ENCODE data around the gene SPATA4. TPM values are rescaled to one million over a fixed set of nuclear protein-coding genes. Genes with fewer than 3 reads are reported as not detected.

The SPATA4 gene
- total and polyA plus RNA-seq, 9 of the 15 experiments (the other 6 are each of a cell fraction or from before 2014, with no cell fraction given) = not detected

DNA sequence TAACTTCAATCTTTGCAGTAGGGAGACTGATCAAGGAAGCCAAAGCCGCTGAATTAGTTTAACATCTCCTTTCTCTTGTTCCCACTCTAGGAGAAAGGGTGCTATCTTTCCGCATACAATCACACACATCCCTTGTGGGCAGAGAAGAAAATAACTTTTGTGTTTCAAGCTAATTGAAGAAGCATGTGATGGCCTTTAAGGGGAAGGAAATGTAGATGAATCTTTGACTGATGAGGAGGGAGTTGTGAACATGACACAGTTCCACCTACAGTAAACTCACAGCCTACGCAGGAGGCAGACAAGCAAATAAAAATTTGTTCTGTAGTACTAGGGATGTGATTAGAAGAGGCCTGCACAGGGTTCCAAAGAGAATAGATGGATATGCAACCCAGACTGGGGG is 14.7 kb upstream of the SPATA4 start:
- peaks cover 0 to 8% of the 10 kb centered on the region in 2 experiments; a peak in 2 of 5 replicates for H3K27me3 ChIP-seq (ENCODE audit: control insufficient read depth in 2 of 2, insufficient read depth in 2 of 2, low read length in 2 of 2)
- 0 out of 2 replicates have a peak, but pooled peaks cover 2% of the 10 kb centered on the region for H4K20me1 ChIP-seq (replicated peaks; ENCODE audit: control insufficient read depth, insufficient read depth, low read length)
- H2AFZ ChIP-seq (ENCODE audit: low read depth, low read length) = no peak overlapping the region
- intact Hi-C loops (cut with micrococcal nuclease) (no loop called here), in situ Hi-C loops (cut with MboI) (no loop called here)
- no peak for FAIRE-seq
- no peak overlapping the region for H3K4me3 ChIP-seq
- H3K27ac ChIP-seq (ENCODE audit: extremely low read depth, low read depth, low read length) = no peak overlapping the region
- no peaks in the 10 kb centered on the region for H3K9me3 ChIP-seq (replicated peaks; ENCODE audit: control insufficient read depth, insufficient read depth, low read depth, low read length)
- H3K9ac ChIP-seq (ENCODE audit: insufficient read depth in 1 of 2, low read depth in 2 of 2, low read length in 2 of 2) = no peak overlapping the region
- BruUV-seq (replicated peaks) = no TSS peak
- ChIA-PET CTCF (ENCODE audit: low intra/inter-chr PET ratio) (no interaction called here), POLR2A (no interaction called here)
- no peaks in the 10 kb centered on the region for H3K4me1 ChIP-seq (replicated peaks in 1 of 2; ENCODE audit: control insufficient read depth in 2 of 2, insufficient read depth in 2 of 2, low read length in 2 of 2)
- no peaks in the 10 kb centered on the region for H3K36me3 ChIP-seq (ENCODE audit: control insufficient read depth, insufficient read depth, low read length)
- ATAC-seq = no peak
- no peak for DNase-seq (ENCODE audit: extremely low read depth in 1 of 4, low spot score in 3 of 4)
- no peak for TF ChIP-seq TRIM24 (IDR thresholded peaks at IDR 0.05)
- TF ChIP-seq, protein P1, sequence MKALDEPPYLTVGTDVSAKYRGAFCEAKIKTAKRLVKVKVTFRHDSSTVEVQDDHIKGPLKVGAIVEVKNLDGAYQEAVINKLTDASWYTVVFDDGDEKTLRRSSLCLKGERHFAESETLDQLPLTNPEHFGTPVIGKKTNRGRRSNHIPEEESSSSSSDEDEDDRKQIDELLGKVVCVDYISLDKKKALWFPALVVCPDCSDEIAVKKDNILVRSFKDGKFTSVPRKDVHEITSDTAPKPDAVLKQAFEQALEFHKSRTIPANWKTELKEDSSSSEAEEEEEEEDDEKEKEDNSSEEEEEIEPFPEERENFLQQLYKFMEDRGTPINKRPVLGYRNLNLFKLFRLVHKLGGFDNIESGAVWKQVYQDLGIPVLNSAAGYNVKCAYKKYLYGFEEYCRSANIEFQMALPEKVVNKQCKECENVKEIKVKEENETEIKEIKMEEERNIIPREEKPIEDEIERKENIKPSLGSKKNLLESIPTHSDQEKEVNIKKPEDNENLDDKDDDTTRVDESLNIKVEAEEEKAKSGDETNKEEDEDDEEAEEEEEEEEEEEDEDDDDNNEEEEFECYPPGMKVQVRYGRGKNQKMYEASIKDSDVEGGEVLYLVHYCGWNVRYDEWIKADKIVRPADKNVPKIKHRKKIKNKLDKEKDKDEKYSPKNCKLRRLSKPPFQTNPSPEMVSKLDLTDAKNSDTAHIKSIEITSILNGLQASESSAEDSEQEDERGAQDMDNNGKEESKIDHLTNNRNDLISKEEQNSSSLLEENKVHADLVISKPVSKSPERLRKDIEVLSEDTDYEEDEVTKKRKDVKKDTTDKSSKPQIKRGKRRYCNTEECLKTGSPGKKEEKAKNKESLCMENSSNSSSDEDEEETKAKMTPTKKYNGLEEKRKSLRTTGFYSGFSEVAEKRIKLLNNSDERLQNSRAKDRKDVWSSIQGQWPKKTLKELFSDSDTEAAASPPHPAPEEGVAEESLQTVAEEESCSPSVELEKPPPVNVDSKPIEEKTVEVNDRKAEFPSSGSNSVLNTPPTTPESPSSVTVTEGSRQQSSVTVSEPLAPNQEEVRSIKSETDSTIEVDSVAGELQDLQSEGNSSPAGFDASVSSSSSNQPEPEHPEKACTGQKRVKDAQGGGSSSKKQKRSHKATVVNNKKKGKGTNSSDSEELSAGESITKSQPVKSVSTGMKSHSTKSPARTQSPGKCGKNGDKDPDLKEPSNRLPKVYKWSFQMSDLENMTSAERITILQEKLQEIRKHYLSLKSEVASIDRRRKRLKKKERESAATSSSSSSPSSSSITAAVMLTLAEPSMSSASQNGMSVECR (CRISPR knock-in tag; IDR thresholded peaks at IDR 0.05) = no peak
- no peak for TF ChIP-seq MEF2D (tag; conservative IDR thresholded peaks at IDR 0.05; ENCODE audit: low read depth)
- no peak for TF ChIP-seq ARID3B (CRISPR knock-in tag; IDR thresholded peaks at IDR 0.05; ENCODE audit: borderline replicate concordance)
- TF ChIP-seq FOXK2 (conservative IDR thresholded peaks at IDR 0.05 in 1 of 2, IDR thresholded peaks at IDR 0.05 in 1 of 2; ENCODE audit: low read depth in 2 of 2) = no peak
- no peak for TF ChIP-seq CTBP1 (IDR thresholded peaks at IDR 0.05; ENCODE audit: borderline replicate concordance)
- TF ChIP-seq POLR2B (IDR thresholded peaks at IDR 0.05; ENCODE audit: low read depth, partially characterized antibody) = no peak
- no peak for TF ChIP-seq MECOM (CRISPR knock-in tag; IDR thresholded peaks at IDR 0.05)
- TF ChIP-seq C11orf30 (IDR thresholded peaks at IDR 0.05; ENCODE audit: low read depth) = no peak
- TF ChIP-seq ZNF165 (CRISPR knock-in tag; IDR thresholded peaks at IDR 0.05; ENCODE audit: borderline replicate concordance) = no peak
- 0% methylated on average over 3 of the region's 3 CpGs for WGBS (ENCODE audit: insufficient coverage, low coverage, missing lambda C conversion rate)
- no peak overlapping the region for H3K4me2 ChIP-seq (ENCODE audit: insufficient read depth, low read length)
- H3K79me2 ChIP-seq (ENCODE audit: control insufficient read depth, insufficient read depth, low read length) = no peaks in the 10 kb centered on the region
- no peaks in the 10 kb centered on the region for H3K9me1 ChIP-seq (ENCODE audit: control insufficient read depth, insufficient read depth, low read length)

All from K562 (cell line).